Activated T-cell treated with anti-CD3 and anti-CD28 coated beads, Interleukin-2, amount 50 U/mL, for 72 hours (primary cell): ENCODE data around the gene AKT3. TPM values are rescaled to one million over a fixed set of nuclear protein-coding genes. Genes with fewer than 3 reads are reported as not detected.
A peak's percentile ranks its signal among the peaks of the same experiment; 100 is the strongest.
"Not testable (repeated sequence)": the region's sequence is repeated elsewhere in the genome, so short reads cannot be mapped to it uniquely, and the experiment has no call there.

Experiments
- ATAC-seq, 2 donors: fragments of 150-1000 bp; cut with Tn5 transposase; replicated peaks in 1 of 2; 2 replicates each; pipeline ENCODE4 v1.10.0; 2021; ENCODE audit warnings: moderate library complexity in 2 of 2, mild to moderate bottlenecking in 1 of 2
- DNase-seq, 2 donors: peaks; one replicate each; pipeline ENCODE4 v3.0.0; 2021 to 2022; ENCODE audit warnings: mixed read lengths in 1 of 2
- H3K27ac Mint-ChIP-seq: one replicate; pipeline ENCODE4 v1.8.0; 2022; ENCODE audit warnings: mild to moderate bottlenecking, moderate library complexity, mixed read lengths
- H3K27me3 Mint-ChIP-seq: one replicate; pipeline ENCODE4 v1.8.0; 2022; ENCODE audit warnings: low read depth, mixed read lengths
- H3K36me3 Mint-ChIP-seq, 2 donors: one replicate each; pipeline ENCODE4 v1.8.0; 2022; ENCODE audit warnings: mixed read lengths in 2 of 2, mild to moderate bottlenecking in 1 of 2; ENCODE audit not compliant: insufficient read depth in 2 of 2
- H3K4me1 Mint-ChIP-seq: one replicate; pipeline ENCODE4 v1.8.0; 2022; ENCODE audit warnings: low read depth, mixed read lengths
- H3K4me3 Mint-ChIP-seq, 2 donors: one replicate each; pipeline ENCODE4 v1.8.0; 2022; ENCODE audit warnings: mild to moderate bottlenecking in 2 of 2, mixed read lengths in 2 of 2, moderate library complexity in 2 of 2
- H3K9me3 Mint-ChIP-seq, 2 donors: one replicate each; pipeline ENCODE4 v1.8.0; 2022; ENCODE audit warnings: mixed read lengths in 2 of 2
- total RNA-seq, 2 donors: library from RNA; stranded (reverse); gene quantifications; one replicate each; pipeline ENCODE4 v1.2.3, GENCODE V29; 2022

The AKT3 gene
- total RNA-seq, 2 donors from 2014 or later, result 32.6 to 46.7 TPM

- H3K4me1 Mint-ChIP-seq, result peaks cover 28% of the 10 kb centered on the region
- no peaks in the 10 kb centered on the region for H3K27me3 Mint-ChIP-seq
- ATAC-seq (peak; percentile 54 to 76), DNase-seq (no peak)
- H3K36me3 Mint-ChIP-seq, result peaks cover 17 to 31% of the 10 kb centered on the region in 2 donors
- peaks cover 4 to 8% of the 10 kb centered on the region in 2 donors for H3K9me3 Mint-ChIP-seq
- peak overlapping the region in 1 of 2 donors; percentile 65 for H3K4me3 Mint-ChIP-seq
- peak overlapping the region; percentile 88 for H3K27ac Mint-ChIP-seq
These were observed 18.6 kb downstream of the AKT3 start for GRCh38 chr1:243831463-243831862.

GRCh38 chr1:243827206-243827605, 22.8 kb downstream of the AKT3 start:
- Mint-ChIP-seq H3K36me3 (peaks cover 16 to 36% of the 10 kb centered on the region in 2 donors), H3K27me3 (no peaks in the 10 kb centered on the region), H3K27ac (peak overlapping the region; percentile 87), H3K9me3 (peaks cover 2% of the 10 kb centered on the region in 2 donors), H3K4me1 (peaks cover 31% of the 10 kb centered on the region), H3K4me3 (peak overlapping the region; percentile 59 to 84)
- ATAC-seq (no peak), DNase-seq (no peak)

- H3K4me3 Mint-ChIP-seq, H3K27ac Mint-ChIP-seq, DNase-seq, H3K27me3 Mint-ChIP-seq, ATAC-seq: not testable (repeated sequence)
- H3K36me3 Mint-ChIP-seq, result peaks cover 37 to 58% of the 10 kb centered on the region in 2 donors
- peaks cover 16 to 21% of the 10 kb centered on the region in 2 donors for H3K9me3 Mint-ChIP-seq
- H3K4me1 Mint-ChIP-seq, result peaks cover 29% of the 10 kb centered on the region
These were observed 25.1 kb downstream of the AKT3 start for GRCh38 chr1:243824907-243825306.

GRCh38 chr1:243821177-243821680, 28.8 kb downstream of the AKT3 start:
- peaks cover 16 to 24% of the 10 kb centered on the region in 2 donors for H3K9me3 Mint-ChIP-seq
- no peak for ATAC-seq
- H3K4me1 Mint-ChIP-seq, result peaks cover 19% of the 10 kb centered on the region
- H3K27me3 Mint-ChIP-seq, result no peaks in the 10 kb centered on the region
- DNase-seq, result no peak
- H3K4me3 Mint-ChIP-seq, result no peak overlapping the region
- no peak overlapping the region for H3K27ac Mint-ChIP-seq
- H3K36me3 Mint-ChIP-seq, result peaks cover 36 to 57% of the 10 kb centered on the region in 2 donors

- H3K27ac Mint-ChIP-seq, result no peak overlapping the region
- H3K36me3 Mint-ChIP-seq, result peaks cover 41 to 61% of the 10 kb centered on the region in 2 donors
- no peaks in the 10 kb centered on the region for H3K27me3 Mint-ChIP-seq
- DNase-seq (no peak), ATAC-seq (no peak)
- H3K4me1 Mint-ChIP-seq, result peaks cover 19% of the 10 kb centered on the region
- no peak overlapping the region for H3K4me3 Mint-ChIP-seq
- peaks cover 20 to 30% of the 10 kb centered on the region in 2 donors for H3K9me3 Mint-ChIP-seq
These were observed 30.6 kb downstream of the AKT3 start for GRCh38 chr1:243819438-243819839.

GRCh38 chr1:243818978-243819377, 31.1 kb downstream of the AKT3 start:
- peaks cover 19% of the 10 kb centered on the region for H3K4me1 Mint-ChIP-seq
- peaks cover 42 to 59% of the 10 kb centered on the region in 2 donors for H3K36me3 Mint-ChIP-seq
- DNase-seq (no peak), ATAC-seq (no peak)
- H3K27me3 Mint-ChIP-seq, result no peaks in the 10 kb centered on the region
- H3K9me3 Mint-ChIP-seq, result peaks cover 20 to 31% of the 10 kb centered on the region in 2 donors
- H3K27ac Mint-ChIP-seq, result no peak overlapping the region
- no peak overlapping the region for H3K4me3 Mint-ChIP-seq

- Mint-ChIP-seq H3K27ac (no peak overlapping the region), H3K9me3 (peaks cover 8 to 15% of the 10 kb centered on the region in 2 donors), H3K27me3 (no peaks in the 10 kb centered on the region), H3K36me3 (peaks cover 23 to 33% of the 10 kb centered on the region in 2 donors), H3K4me1 (peaks cover 1% of the 10 kb centered on the region), H3K4me3 (no peak overlapping the region)
- ATAC-seq (no peak), DNase-seq (no peak)
These were observed 35.3 kb downstream of the AKT3 start for GRCh38 chr1:243814718-243815117.

GRCh38 chr1:243807346-243807745, 42.7 kb downstream of the AKT3 start:
- peaks cover 9 to 26% of the 10 kb centered on the region in 2 donors for H3K36me3 Mint-ChIP-seq
- not testable (repeated sequence) for H3K27ac Mint-ChIP-seq, DNase-seq, H3K27me3 Mint-ChIP-seq, H3K9me3 Mint-ChIP-seq, ATAC-seq
- peak overlapping the region; percentile 23 to 37 for H3K4me3 Mint-ChIP-seq
- H3K4me1 Mint-ChIP-seq, result peaks cover 53% of the 10 kb centered on the region

GRCh38 chr1:243806310-243806709, 43.7 kb downstream of the AKT3 start:
- DNase-seq (no peak), ATAC-seq (peak in 1 of 2 donors; percentile 45)
- no peak overlapping the region for H3K27ac Mint-ChIP-seq
- H3K4me1 Mint-ChIP-seq, result peaks cover 53% of the 10 kb centered on the region
- peaks cover 1 to 6% of the 10 kb centered on the region in 2 donors for H3K9me3 Mint-ChIP-seq
- no peaks in the 10 kb centered on the region for H3K27me3 Mint-ChIP-seq
- H3K36me3 Mint-ChIP-seq, result peaks cover 9 to 25% of the 10 kb centered on the region in 2 donors
- H3K4me3 Mint-ChIP-seq, result peak overlapping the region in 1 of 2 donors; percentile 35

DNA sequence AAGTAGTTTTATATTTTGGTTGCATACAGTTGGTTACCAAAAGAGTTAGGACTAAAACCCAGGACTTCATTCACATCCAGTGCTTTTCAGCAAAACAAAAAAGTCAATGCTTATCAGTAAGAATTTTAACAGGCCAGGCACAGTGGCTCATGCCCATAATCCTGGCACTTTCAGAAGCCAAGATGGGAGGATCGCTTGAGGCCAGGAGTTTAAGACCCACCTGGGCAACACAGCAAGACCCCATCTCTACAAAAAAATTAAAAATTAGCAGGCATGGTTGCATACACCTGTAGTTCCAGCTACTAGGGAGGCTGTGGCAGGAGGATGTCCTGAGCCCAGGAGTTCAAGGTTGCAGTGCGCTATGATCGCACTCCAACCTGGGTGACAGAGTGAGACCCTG, 47.3 kb downstream of the AKT3 start:
- H3K27ac Mint-ChIP-seq, result no peak overlapping the region

DNA sequence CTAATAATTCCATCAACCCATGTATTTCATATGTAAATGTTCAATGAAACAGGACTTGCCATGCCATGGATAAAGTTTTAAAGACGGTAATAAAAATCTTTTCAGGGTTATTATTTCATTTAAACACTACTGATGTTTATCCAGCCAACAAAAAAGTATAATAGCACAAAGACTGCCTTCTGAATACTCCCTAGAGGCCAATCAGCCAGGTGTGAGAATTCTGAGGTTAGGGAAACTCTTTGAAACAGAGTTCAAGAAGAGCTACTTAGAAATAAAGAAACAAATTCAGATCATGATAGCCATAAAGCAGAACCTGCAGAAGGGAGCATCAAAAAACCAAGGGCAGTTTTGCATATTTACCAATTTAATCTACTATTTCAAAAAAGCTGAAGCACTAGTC, 48.7 kb downstream of the AKT3 start:
- peaks cover 10 to 11% of the 10 kb centered on the region in 2 donors for H3K36me3 Mint-ChIP-seq
- DNase-seq (no peak), ATAC-seq (no peak)
- no peaks in the 10 kb centered on the region for H3K27me3 Mint-ChIP-seq
- peaks cover 44% of the 10 kb centered on the region for H3K4me1 Mint-ChIP-seq
- peaks cover 0 to 2% of the 10 kb centered on the region in 2 donors for H3K9me3 Mint-ChIP-seq
- H3K27ac Mint-ChIP-seq, result no peak overlapping the region
- H3K4me3 Mint-ChIP-seq, result no peak overlapping the region

More for the DNA sequence above, 47.3 kb downstream of the AKT3 start:
- Mint-ChIP-seq H3K36me3 (peaks cover 8 to 10% of the 10 kb centered on the region in 2 donors), H3K4me1 (peaks cover 53% of the 10 kb centered on the region), H3K9me3 (peaks cover 0 to 2% of the 10 kb centered on the region in 2 donors), H3K27me3 (no peaks in the 10 kb centered on the region), H3K4me3 (no peak overlapping the region)
- DNase-seq (no peak), ATAC-seq (no peak)

GRCh38 chr1:243799908-243800307, 50.1 kb downstream of the AKT3 start:
- ATAC-seq, result no peak
- Mint-ChIP-seq H3K27ac (peak overlapping the region; percentile 3), H3K4me1 (peaks cover 36% of the 10 kb centered on the region), H3K4me3 (no peak overlapping the region), H3K36me3 (peaks cover 8% of the 10 kb centered on the region in 2 donors), H3K9me3 (peaks cover 0 to 2% of the 10 kb centered on the region in 2 donors), H3K27me3 (no peaks in the 10 kb centered on the region)
- no peak for DNase-seq

DNA sequence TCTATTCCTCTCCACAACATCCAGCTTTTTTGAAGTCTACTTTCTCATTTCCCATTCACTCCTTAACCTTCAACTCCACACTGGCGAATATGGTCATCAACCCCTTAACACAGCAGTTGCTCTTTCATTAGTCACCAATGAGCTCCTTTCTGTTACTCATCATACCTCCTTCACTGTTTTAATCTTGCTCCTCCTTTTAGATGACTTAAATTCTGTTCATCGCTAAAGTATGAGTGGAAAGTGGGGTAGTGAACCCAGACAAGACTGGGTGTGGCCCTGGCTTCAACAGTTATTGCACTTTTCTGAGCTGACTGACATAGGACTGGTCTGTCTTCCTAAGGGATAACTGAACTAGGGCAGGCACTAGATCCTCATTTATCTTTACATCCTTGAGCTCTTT, 51.3 kb downstream of the AKT3 start:
- Mint-ChIP-seq H3K4me1 (peaks cover 34% of the 10 kb centered on the region), H3K36me3 (peaks cover 8% of the 10 kb centered on the region in 2 donors), H3K4me3 (no peak overlapping the region), H3K27ac (no peak overlapping the region), H3K27me3 (no peaks in the 10 kb centered on the region), H3K9me3 (peaks cover 0 to 2% of the 10 kb centered on the region in 2 donors)
- no peak for DNase-seq
- ATAC-seq, result peak; percentile 67 to 76

DNA sequence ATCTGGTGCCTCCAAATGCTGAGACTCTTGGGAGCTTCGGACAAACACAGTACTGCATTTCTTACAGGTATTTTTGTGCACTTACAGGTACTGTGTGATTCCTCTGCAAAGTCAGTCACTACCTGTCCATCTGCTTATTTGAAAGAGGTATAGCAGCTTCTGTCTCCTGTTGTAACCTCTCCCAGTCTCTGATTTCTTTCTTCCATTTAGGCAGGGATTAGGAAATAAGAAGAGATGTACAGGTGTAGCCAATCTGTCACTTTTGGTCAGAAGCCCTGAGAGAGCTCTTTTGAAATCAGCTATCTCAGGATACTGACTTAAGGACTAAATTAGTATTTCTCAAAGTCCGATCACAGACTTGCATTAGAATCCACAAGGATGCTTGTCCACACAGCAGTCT, 54.0 kb downstream of the AKT3 start:
- Mint-ChIP-seq H3K27ac (no peak overlapping the region), H3K36me3 (peaks cover 6% of the 10 kb centered on the region in 2 donors), H3K27me3 (no peaks in the 10 kb centered on the region), H3K9me3 (peaks cover 0 to 2% of the 10 kb centered on the region in 2 donors), H3K4me3 (no peak overlapping the region), H3K4me1 (peaks cover 45% of the 10 kb centered on the region)
- DNase-seq (no peak), ATAC-seq (no peak)
